MM.1S (cell line): ENCODE results near the gene ANKRD13D.

Source experiments
- DNase-seq: peaks from one replicate; pipeline ENCODE4 v3.0.0-alpha.2; 2015
- H2AFZ ChIP-seq: fragments of 300-600 bp; sonication (generic); 2 replicates; pipeline ENCODE4 v1.6.0; 2016; ENCODE audit warnings: antibody characterized with exemption, low read length
- H3F3A ChIP-seq: fragments of 300-600 bp; sonication (generic); 2 replicates; pipeline ENCODE4 v1.6.1; 2016; ENCODE audit warnings: mild to moderate bottlenecking, antibody characterized with exemption, low read length, moderate library complexity, mixed read lengths; ENCODE audit not compliant: insufficient read depth
- H3K27ac ChIP-seq: fragments of 300-600 bp; sonication (generic); 2 replicates; pipeline ENCODE4 v1.5.1; 2016; ENCODE audit warnings: mild to moderate bottlenecking, low read length
- H3K27me3 ChIP-seq: fragments of 300-600 bp; sonication (generic); replicated peaks from 2 replicates; pipeline ENCODE4 v1.6.0; 2016; ENCODE audit warnings: low read length; ENCODE audit not compliant: insufficient read depth
- H3K36me3 ChIP-seq: fragments of 300-600 bp; sonication (generic); replicated peaks from 2 replicates; pipeline ENCODE4 v1.6.1; 2016; ENCODE audit warnings: mild to moderate bottlenecking, low read length, mixed read lengths; ENCODE audit not compliant: insufficient read depth
- H3K4me1 ChIP-seq: fragments of 300-600 bp; sonication (generic); 2 replicates; pipeline ENCODE4 v1.6.1; 2016; ENCODE audit warnings: low read length, mixed read lengths
- H3K4me2 ChIP-seq: fragments of 300-600 bp; sonication (generic); 2 replicates; pipeline ENCODE4 v1.6.0; 2016; ENCODE audit warnings: low read depth, low read length
- H3K4me3 ChIP-seq: fragments of 300-600 bp; sonication (generic); 2 replicates; pipeline ENCODE4 v1.5.1; 2016; ENCODE audit warnings: low read length, mixed read lengths
- H3K79me2 ChIP-seq: fragments of 300-600 bp; sonication (generic); 2 replicates; pipeline ENCODE4 v1.6.1; 2016; ENCODE audit warnings: mixed run types, low read length, mixed read lengths
- H3K9ac ChIP-seq: fragments of 300-600 bp; sonication (generic); 2 replicates; pipeline ENCODE4 v1.6.1; 2016; ENCODE audit warnings: low read length, mixed read lengths
- H3K9me2 ChIP-seq: fragments of 300-600 bp; sonication (generic); replicated peaks from 2 replicates; pipeline ENCODE4 v1.6.1; 2016; ENCODE audit warnings: mild to moderate bottlenecking, low read length, mixed read lengths; ENCODE audit not compliant: insufficient read depth
- H3K9me3 ChIP-seq: fragments of 300-600 bp; sonication (generic); replicated peaks from 2 replicates; pipeline ENCODE4 v1.6.1; 2016; ENCODE audit warnings: mild to moderate bottlenecking, low read length, mixed read lengths; ENCODE audit not compliant: insufficient read depth
- H4K20me1 ChIP-seq: fragments of 300-600 bp; sonication (generic); 2 replicates; pipeline ENCODE4 v1.6.1; 2016; ENCODE audit warnings: mild to moderate bottlenecking, low read length, moderate library complexity, mixed read lengths; ENCODE audit not compliant: insufficient read depth
- CTCF ChIP-seq: fragments of 300-600 bp; sonication (generic); IDR thresholded peaks from 2 replicates; pipeline ENCODE4 v1.5.1; 2016; ENCODE audit warnings: antibody characterized with exemption, low read length, mixed read lengths
- EZH2 ChIP-seq: fragments of 300-600 bp; sonication (generic); optimal IDR thresholded peaks from 2 replicates; pipeline ENCODE3; 2017; ENCODE audit warnings: low read depth, mild to moderate bottlenecking, antibody characterized with exemption, low read length, mixed read lengths
- EZH2phosphoT487 ChIP-seq: fragments of 300-600 bp; sonication (generic); IDR thresholded peaks from 2 replicates; pipeline ENCODE4 v1.6.1; 2018; ENCODE audit warnings: antibody characterized with exemption, low read length

Gene ANKRD13D

GRCh38 chr11:67321313-67321871 is 32.3 kb downstream of the ANKRD13D start:
- no peak overlapping the region; the same call in 1 of the 2 replicates for H3K27ac ChIP-seq
- no peak for TF ChIP-seq CTCF
- no peak for TF ChIP-seq EZH2
- TF ChIP-seq EZH2phosphoT487 = no peak
- H3K9me2 ChIP-seq = no peaks in the 10 kb centered on the region
- H3K4me3 ChIP-seq = no peak overlapping the region
- no peaks in the 10 kb centered on the region for H3K9me3 ChIP-seq
- no peak overlapping the region for H3K4me2 ChIP-seq
- peaks cover 13% of the 10 kb centered on the region for H3F3A ChIP-seq
- no peak overlapping the region for H2AFZ ChIP-seq
- no peaks in the 10 kb centered on the region for H3K36me3 ChIP-seq
- H3K9ac ChIP-seq = no peak overlapping the region
- no peaks in the 10 kb centered on the region for H3K79me2 ChIP-seq
- peaks cover 11% of the 10 kb centered on the region; the same call in 1 of the 2 replicates for H3K4me1 ChIP-seq
- DNase-seq = no peak
- no peaks in the 10 kb centered on the region for H3K27me3 ChIP-seq
- H4K20me1 ChIP-seq = no peaks in the 10 kb centered on the region

- H3K27me3 ChIP-seq = no peaks in the 10 kb centered on the region
- H3K4me1 ChIP-seq = peaks cover 11% of the 10 kb centered on the region; the same call in 1 of the 2 replicates
- no peaks in the 10 kb centered on the region for H4K20me1 ChIP-seq
- H3K9me3 ChIP-seq = no peaks in the 10 kb centered on the region
- TF ChIP-seq CTCF (no peak), EZH2phosphoT487 (no peak), EZH2 (no peak)
- no peak overlapping the region for H2AFZ ChIP-seq
- no peak overlapping the region; the same call in 1 of the 2 replicates for H3K27ac ChIP-seq
- no peaks in the 10 kb centered on the region for H3K79me2 ChIP-seq
- H3K9me2 ChIP-seq = no peaks in the 10 kb centered on the region
- H3K4me2 ChIP-seq = no peak overlapping the region
- no peaks in the 10 kb centered on the region for H3K36me3 ChIP-seq
- DNase-seq = no peak
- no peak overlapping the region for H3K4me3 ChIP-seq
- no peak overlapping the region for H3K9ac ChIP-seq
- peaks cover 10% of the 10 kb centered on the region for H3F3A ChIP-seq
Observed at GRCh38 chr11:67322049-67322448, 32.9 kb downstream of the ANKRD13D start.

- no peaks in the 10 kb centered on the region for H3K79me2 ChIP-seq
- H3K4me2 ChIP-seq = no peak overlapping the region
- no peak overlapping the region for H3K9ac ChIP-seq
- no peak overlapping the region for H3K4me3 ChIP-seq
- 0 out of 2 replicates have a peak, but pooled peaks cover 6% of the 10 kb centered on the region for H3F3A ChIP-seq
- H3K9me3 ChIP-seq = no peaks in the 10 kb centered on the region
- TF ChIP-seq EZH2phosphoT487 (no peak), CTCF (no peak), EZH2 (no peak)
- no peak overlapping the region for H3K27ac ChIP-seq
- no peaks in the 10 kb centered on the region for H3K27me3 ChIP-seq
- no peaks in the 10 kb centered on the region for H4K20me1 ChIP-seq
- no peak overlapping the region for H2AFZ ChIP-seq
- DNase-seq = no peak
- no peaks in the 10 kb centered on the region for H3K9me2 ChIP-seq
- H3K36me3 ChIP-seq = no peaks in the 10 kb centered on the region
- H3K4me1 ChIP-seq = peaks cover 9% of the 10 kb centered on the region; the same call in 1 of the 2 replicates
Observed at GRCh38 chr11:67323526-67323925, 34.4 kb downstream of the ANKRD13D start.
